Epithelial cell of proximal tubule (primary cell): ENCODE results near the gene FBRSL1. TPM values are rescaled to one million over a fixed set of nuclear protein-coding genes. Genes with fewer than 3 reads are reported as not detected.

Experiments
- DNase-seq: peaks from one replicate; pipeline ENCODE4 v3.0.0-alpha.2; 2011; ENCODE audit warnings: low read depth
- H3K4me3 ChIP-seq: 2 replicates; pipeline ENCODE4 v1.5.1; 2011; ENCODE audit warnings: low read depth, mild to moderate bottlenecking, low read length
- CTCF ChIP-seq: conservative IDR thresholded peaks from 2 replicates; pipeline ENCODE4 v1.5.1; 2012; ENCODE audit warnings: low read depth, mild to moderate bottlenecking, low read length
- total RNA-seq: library from RNA; depleted of rRNA; stranded (reverse); fragments of >200 nt; gene quantifications from 2 replicates; pipeline ENCODE4 v1.2.3, GENCODE V29; 2015

The FBRSL1 gene
- total RNA-seq, 1 donor from 2014 or later: 95.9 TPM

- no peak for DNase-seq
- no peak for TF ChIP-seq CTCF
- H3K4me3 ChIP-seq: no peak overlapping the region
Measured at GRCh38 chr12:132450418-132451171, 39.4 kb upstream of the FBRSL1 start.

GRCh38 chr12:132451172-132451835 is 38.6 kb upstream of the FBRSL1 start:
- no peak for TF ChIP-seq CTCF
- DNase-seq: no peak
- no peak overlapping the region for H3K4me3 ChIP-seq

GRCh38 chr12:132451836-132452195 is 38.1 kb upstream of the FBRSL1 start:
- no peak overlapping the region for H3K4me3 ChIP-seq
- no peak for DNase-seq
- no peak for TF ChIP-seq CTCF

GRCh38 chr12:132452596-132453350 is 37.2 kb upstream of the FBRSL1 start:
- no peak for TF ChIP-seq CTCF
- no peak for DNase-seq
- no peak overlapping the region for H3K4me3 ChIP-seq

- TF ChIP-seq CTCF: no peak
- no peak for DNase-seq
Measured at GRCh38 chr12:132453361-132454192, 36.4 kb upstream of the FBRSL1 start.

GRCh38 chr12:132454193-132454932 is 35.6 kb upstream of the FBRSL1 start:
- no peak for DNase-seq
- TF ChIP-seq CTCF: no peak
- H3K4me3 ChIP-seq: no peak overlapping the region

More at GRCh38 chr12:132453361-132454192, 36.4 kb upstream of the FBRSL1 start:
- no peak overlapping the region for H3K4me3 ChIP-seq
